ENCODE results near the gene NDRG2. TPM values are rescaled to one million over a fixed set of nuclear protein-coding genes. Genes with fewer than 3 reads are reported as not detected.
A peak's percentile ranks its signal among the peaks of the same experiment; 100 is the strongest.

Gene NDRG2
- total RNA-seq, 1 donor from 2014 or later: 33.1 TPM

DNA sequence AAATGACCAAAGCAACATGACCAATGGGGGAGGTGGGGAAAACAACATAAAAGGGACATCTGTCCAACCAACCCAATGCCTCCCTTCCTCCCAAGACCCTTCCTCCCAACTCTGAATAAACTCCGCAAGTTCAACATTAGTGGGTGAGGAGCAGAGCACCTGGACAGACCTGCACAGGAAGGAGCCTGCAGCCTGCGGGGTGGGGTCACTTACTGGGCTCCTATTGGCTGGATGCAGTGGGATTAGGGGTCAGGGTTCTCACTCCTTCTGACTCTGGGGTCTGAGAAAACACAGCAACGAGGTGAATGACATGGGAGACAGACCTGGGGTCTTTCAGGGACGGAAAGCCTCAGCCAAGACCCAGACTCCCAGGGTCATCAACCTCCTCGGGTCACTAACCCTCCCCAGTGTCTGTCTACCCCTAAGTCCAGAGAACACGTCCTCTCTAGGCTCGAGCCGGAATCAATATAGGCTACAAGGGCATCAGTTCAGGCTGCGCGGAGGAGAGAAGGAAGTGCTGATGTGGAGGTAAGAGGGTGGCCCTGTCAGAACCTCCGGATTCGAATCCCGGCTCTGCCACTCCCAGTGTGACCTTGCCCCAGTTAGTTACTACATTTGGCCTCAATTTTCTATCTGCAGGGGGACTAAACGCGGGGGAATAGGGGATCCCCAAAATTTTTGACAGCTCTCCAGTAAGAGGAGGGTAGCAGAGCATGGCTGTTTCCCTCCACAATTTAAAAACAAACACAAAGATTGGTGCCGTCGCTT, 860 bp downstream of the NDRG2 start:
- Mint-ChIP-seq H3K4me3 (ENCODE audit: unreplicated experiment) (peak overlapping the region; percentile 81), H3K9me3 (ENCODE audit: unreplicated experiment) (peaks cover 7% of the 10 kb centered on the region), H3K4me1 (ENCODE audit: low read depth, unreplicated experiment) (peaks cover 4% of the 10 kb centered on the region), H3K36me3 (ENCODE audit: unreplicated experiment) (peaks cover 4% of the 10 kb centered on the region), H3K27me3 (ENCODE audit: unreplicated experiment) (peaks cover 5% of the 10 kb centered on the region), H3K27ac (ENCODE audit: unreplicated experiment) (no peak overlapping the region)
- DNase-seq: peak; percentile 24
- no peak for TF ChIP-seq CTCF (IDR thresholded peaks at IDR 0.05; ENCODE audit: partially characterized antibody, unreplicated experiment)

DNA sequence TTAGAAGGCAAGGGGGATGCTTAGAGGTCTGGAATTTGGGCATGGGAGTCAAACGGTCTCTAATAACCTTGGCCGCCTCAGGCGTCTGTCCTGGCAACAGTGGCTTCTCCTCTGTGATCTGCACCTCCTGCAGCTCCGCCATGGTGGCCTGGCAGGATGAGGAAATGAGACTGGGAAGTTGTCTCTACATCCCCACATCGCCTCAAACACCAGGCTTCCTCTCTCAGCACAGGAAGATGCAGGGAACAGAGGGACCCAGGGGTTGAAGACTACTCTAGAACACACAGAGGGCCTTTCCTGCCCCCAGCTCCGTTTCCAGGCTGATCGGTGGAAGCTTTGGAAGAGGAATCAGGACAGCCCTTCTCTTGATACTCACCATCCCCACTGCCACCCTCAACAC, 1.7 kb downstream of the NDRG2 start:
- peak overlapping the region; percentile 27 for H3K4me3 Mint-ChIP-seq (ENCODE audit: unreplicated experiment)
- no peak for TF ChIP-seq CTCF (IDR thresholded peaks at IDR 0.05; ENCODE audit: partially characterized antibody, unreplicated experiment)
- no peak overlapping the region for H3K27ac Mint-ChIP-seq (ENCODE audit: unreplicated experiment)
- peaks cover 5% of the 10 kb centered on the region for H3K27me3 Mint-ChIP-seq (ENCODE audit: unreplicated experiment)
- peaks cover 7% of the 10 kb centered on the region for H3K9me3 Mint-ChIP-seq (ENCODE audit: unreplicated experiment)
- no peak for DNase-seq
- H3K36me3 Mint-ChIP-seq (ENCODE audit: unreplicated experiment): peaks cover 4% of the 10 kb centered on the region
- peaks cover 4% of the 10 kb centered on the region for H3K4me1 Mint-ChIP-seq (ENCODE audit: low read depth, unreplicated experiment)

- Mint-ChIP-seq H3K27ac (ENCODE audit: unreplicated experiment) (no peak overlapping the region), H3K27me3 (ENCODE audit: unreplicated experiment) (peaks cover 5% of the 10 kb centered on the region), H3K4me3 (ENCODE audit: unreplicated experiment) (peak overlapping the region; percentile 27), H3K4me1 (ENCODE audit: low read depth, unreplicated experiment) (peaks cover 4% of the 10 kb centered on the region), H3K36me3 (ENCODE audit: unreplicated experiment) (peaks cover 4% of the 10 kb centered on the region), H3K9me3 (ENCODE audit: unreplicated experiment) (peaks cover 7% of the 10 kb centered on the region)
- TF ChIP-seq CTCF (IDR thresholded peaks at IDR 0.05; ENCODE audit: partially characterized antibody, unreplicated experiment): no peak
- no peak for DNase-seq
These were observed 2.2 kb downstream of the NDRG2 start for GRCh38 chr14:21022686-21023085.

DNA sequence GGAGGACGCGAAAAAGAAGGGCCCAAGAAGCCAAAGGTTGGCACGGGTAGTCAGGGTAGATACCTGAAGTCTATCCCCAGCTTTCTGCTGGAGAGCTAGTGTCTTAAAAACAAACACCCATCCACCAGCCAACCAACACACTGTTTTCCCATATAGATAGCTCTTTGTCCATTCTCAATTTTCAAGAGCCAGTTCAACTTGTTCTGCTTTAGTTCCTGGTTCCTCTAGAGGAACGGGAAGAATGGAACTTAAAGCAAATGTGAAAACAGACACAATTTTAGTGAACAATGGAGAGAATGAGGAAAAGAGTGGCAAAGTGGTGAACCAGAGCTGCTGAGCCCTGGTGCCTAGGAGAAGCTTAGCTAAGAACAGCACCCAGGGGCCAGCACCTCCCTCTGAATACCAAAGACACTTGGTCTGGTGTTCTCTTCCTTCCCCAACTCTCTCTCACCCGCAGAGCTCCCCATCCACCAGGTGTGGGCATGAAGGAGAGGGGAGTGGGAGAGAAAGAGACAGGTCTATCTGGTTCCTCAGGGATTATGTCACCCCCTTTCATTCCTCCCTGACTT, 3.8 kb downstream of the NDRG2 start:
- no peak for DNase-seq
- Mint-ChIP-seq H3K27me3 (ENCODE audit: unreplicated experiment) (peaks cover 4% of the 10 kb centered on the region), H3K9me3 (ENCODE audit: unreplicated experiment) (peaks cover 8% of the 10 kb centered on the region), H3K4me1 (ENCODE audit: low read depth, unreplicated experiment) (peaks cover 4% of the 10 kb centered on the region), H3K36me3 (ENCODE audit: unreplicated experiment) (peaks cover 4% of the 10 kb centered on the region), H3K27ac (ENCODE audit: unreplicated experiment) (no peak overlapping the region), H3K4me3 (ENCODE audit: unreplicated experiment) (no peak overlapping the region)
- no peak for TF ChIP-seq CTCF (IDR thresholded peaks at IDR 0.05; ENCODE audit: partially characterized antibody, unreplicated experiment)

GRCh38 chr14:21019366-21019765, 5.5 kb downstream of the NDRG2 start:
- Mint-ChIP-seq H3K27ac (ENCODE audit: unreplicated experiment) (no peak overlapping the region), H3K4me1 (ENCODE audit: low read depth, unreplicated experiment) (peaks cover 4% of the 10 kb centered on the region)

More at GRCh38 chr14:21019366-21019765, 5.5 kb downstream of the NDRG2 start:
- Mint-ChIP-seq H3K36me3 (ENCODE audit: unreplicated experiment) (peaks cover 4% of the 10 kb centered on the region), H3K27me3 (ENCODE audit: unreplicated experiment) (peaks cover 2% of the 10 kb centered on the region), H3K4me3 (ENCODE audit: unreplicated experiment) (no peak overlapping the region), H3K9me3 (ENCODE audit: unreplicated experiment) (peaks cover 8% of the 10 kb centered on the region)
- no peak for TF ChIP-seq CTCF (IDR thresholded peaks at IDR 0.05; ENCODE audit: partially characterized antibody, unreplicated experiment)
- DNase-seq: no peak

Data from glutamatergic neuron (in vitro differentiated cells).